ENCODE measurements around the gene HOXB6. TPM values are rescaled to one million over a fixed set of nuclear protein-coding genes. Genes with fewer than 3 reads are reported as not detected.

Gene HOXB6
- total and polyA plus RNA-seq, 7 experiments from 2014 or later = 0.34 TPM; not detected in 6

DNA sequence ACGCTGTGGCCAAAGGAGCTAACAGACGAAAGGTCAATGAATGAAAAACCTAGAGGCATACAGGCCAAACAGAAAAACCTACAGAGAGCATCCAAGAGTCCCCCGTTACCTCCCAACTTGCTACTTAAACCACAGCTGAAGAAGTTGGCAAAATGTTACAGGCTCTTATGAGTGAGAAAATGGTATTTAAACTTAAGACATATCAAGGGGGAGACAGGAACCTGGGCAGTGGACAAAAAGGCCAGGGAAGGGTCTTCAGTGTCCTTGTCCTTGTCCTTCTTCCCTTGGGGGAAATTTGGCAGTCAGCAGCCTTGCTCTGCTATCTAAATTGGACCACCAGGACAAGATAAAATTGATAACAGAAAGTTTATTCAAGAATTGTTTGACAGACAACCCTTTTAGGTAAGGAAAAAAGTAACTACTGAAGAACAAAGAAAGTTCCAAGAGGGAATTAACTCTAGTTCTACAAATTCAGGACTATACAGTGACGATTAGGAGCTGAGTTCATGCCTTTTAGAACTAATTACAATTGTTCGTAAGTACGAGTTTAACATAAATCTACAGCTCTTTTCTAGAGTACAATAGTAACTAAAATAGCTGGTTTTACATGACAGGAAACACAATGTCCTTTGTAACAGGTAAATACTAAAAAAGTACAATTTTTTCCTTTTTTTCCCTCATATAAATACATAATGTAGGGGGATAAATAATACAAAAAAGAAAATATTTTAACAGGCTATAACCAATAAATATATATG lies 56.1 kb downstream of the HOXB6 start:
- Mint-ChIP-seq H3K9me3 (no peaks in the 10 kb centered on the region), H3K36me3 (peaks cover 0 to 13% (median 4%) of the 10 kb centered on the region in 5 donors), H3K27ac (peak overlapping the region; percentile 87 to 100 (median 95)), H3K4me1 (peaks cover 6 to 50% (median 48%) of the 10 kb centered on the region in 7 donors), H3K4me3 (peak overlapping the region in 9 of 10 donors; percentile 71 to 100 (median 94)), H3K27me3 (peaks cover 0 to 18% (median 6%) of the 10 kb centered on the region in 5 donors)
- peak in 1 of 9 donors; percentile 41 for DNase-seq
- Histone ChIP-seq H3K27ac (ENCODE audit: low read depth, low read length) (peak overlapping the region; percentile 90), H3K4me3 (ENCODE audit: low read length) (peak overlapping the region; percentile 19), H3K4me1 (ENCODE audit: control insufficient read depth in 2 of 2, insufficient read depth in 2 of 2, low read length in 2 of 2) (peaks cover 0 to 29% of the 10 kb centered on the region in 2 donors), H3K9me3 (ENCODE audit: control insufficient read depth in 2 of 3, low read length in 3 of 3) (no peaks in the 10 kb centered on the region), H3K27me3 (ENCODE audit: control insufficient read depth in 2 of 2, insufficient read depth in 2 of 2, low read length in 2 of 2) (no peaks in the 10 kb centered on the region), H3K36me3 (ENCODE audit: control insufficient read depth in 2 of 3, insufficient read depth in 3 of 3, low read length in 3 of 3) (no peaks in the 10 kb centered on the region)
- intact Hi-C loops (cut with micrococcal nuclease) = loop anchor here in 1 of 2 donors (10.0 kb wide), 1 partner anchor 346 kb away; the partner anchor contains the start of gene ATP5MC1
- CTCF ChIA-PET = interaction anchor here (0.7 to 1.2 kb wide), 2 partner anchors 44 to 56 kb away, joined by 3 to 4 read pairs; partner anchors contain the start of gene HOXB5
- ATAC-seq = peak; percentile 16
- POLR2A ChIA-PET = interaction anchor here (0.6 to 4.3 kb wide), 8 partner anchors 8 to 717 kb away, joined by 3 to 24 read pairs (median 4); partner anchors contain the start of genes HOXB5, LRRC46 and MRPL10

- Histone ChIP-seq H3K27ac (ENCODE audit: low read depth, low read length) (peak overlapping the region; percentile 90), H3K36me3 (ENCODE audit: control insufficient read depth in 2 of 3, insufficient read depth in 3 of 3, low read length in 3 of 3) (peaks cover 0 to 5% (median 0%) of the 10 kb centered on the region in 3 experiments), H3K27me3 (ENCODE audit: control insufficient read depth in 2 of 2, insufficient read depth in 2 of 2, low read length in 2 of 2) (no peaks in the 10 kb centered on the region), H3K4me1 (ENCODE audit: control insufficient read depth in 2 of 2, insufficient read depth in 2 of 2, low read length in 2 of 2) (peaks cover 0 to 29% of the 10 kb centered on the region in 2 donors), H3K9me3 (ENCODE audit: control insufficient read depth in 2 of 3, low read length in 3 of 3) (no peaks in the 10 kb centered on the region), H3K4me3 (ENCODE audit: low read length) (peak overlapping the region; percentile 31)
- DNase-seq = peak in 7 of 9 donors; percentile 39 to 65 (median 50)
- Mint-ChIP-seq H3K4me3 (peak overlapping the region in 9 of 10 donors; percentile 71 to 100 (median 94)), H3K27ac (peak overlapping the region; percentile 87 to 100 (median 95)), H3K36me3 (peaks cover 0 to 16% (median 4%) of the 10 kb centered on the region in 5 donors), H3K27me3 (peaks cover 0 to 14% (median 6%) of the 10 kb centered on the region in 5 donors), H3K4me1 (peaks cover 7 to 51% (median 48%) of the 10 kb centered on the region in 7 donors), H3K9me3 (no peaks in the 10 kb centered on the region)
- CTCF ChIA-PET = interaction anchor here (1.0 to 1.8 kb wide), 3 partner anchors 10 to 56 kb away, joined by 3 to 7 read pairs (median 3); no protein-coding TSS in a partner anchor
- POLR2A ChIA-PET = interaction anchor here (0.6 to 4.3 kb wide), 8 partner anchors 8 to 241 kb away, joined by 3 to 24 read pairs (median 4); partner anchors contain the start of gene HOXB5
- peak; percentile 23 for ATAC-seq
- intact Hi-C loops (cut with micrococcal nuclease) = loop anchor here in 1 of 2 donors (10.0 kb wide), 1 partner anchor 347 kb away; the partner anchor contains the start of gene ATP5MC1
Observed at GRCh38 chr17:48547808-48548522, 56.8 kb downstream of the HOXB6 start.

DNA sequence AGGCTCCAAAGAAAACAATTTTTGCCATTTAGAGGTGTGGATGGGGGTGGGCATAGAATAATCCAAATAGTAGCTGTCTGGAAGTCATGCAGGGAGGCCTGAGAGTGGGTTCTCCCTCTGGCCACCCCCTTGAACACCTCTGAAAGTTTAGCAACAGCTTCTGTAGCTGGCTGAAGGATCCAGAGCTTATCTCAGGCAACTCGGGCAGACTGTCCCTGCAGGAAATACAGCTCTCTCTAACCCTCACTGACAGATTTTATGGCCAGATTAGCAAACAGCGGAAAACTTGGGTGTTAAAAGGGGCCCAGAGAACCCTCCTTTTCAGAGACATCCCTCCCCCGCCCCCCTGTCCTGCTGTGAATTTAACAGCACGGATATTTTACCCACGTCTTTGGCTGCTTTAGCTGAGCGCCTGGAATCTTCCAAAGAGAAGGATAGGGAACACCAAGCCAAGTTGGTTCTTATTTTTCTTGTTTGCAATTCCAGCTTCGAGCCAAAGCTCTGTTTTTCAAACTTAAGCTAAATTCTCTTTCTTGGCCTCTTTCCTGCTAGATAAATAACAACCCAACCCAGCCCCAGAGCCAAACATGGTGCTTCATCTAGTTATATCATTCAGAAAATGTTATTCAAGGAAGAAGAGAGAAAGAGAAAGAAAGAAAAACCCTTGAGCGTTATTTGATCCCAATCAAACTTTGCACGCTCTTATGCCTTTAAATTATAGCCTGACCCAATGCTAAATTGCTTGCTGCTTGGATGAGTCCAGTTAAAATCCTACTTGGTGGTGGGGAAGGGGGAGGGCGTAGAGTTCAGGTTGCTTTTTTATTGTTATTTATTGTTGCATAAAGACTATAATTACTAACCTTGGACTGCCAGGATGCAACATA lies 57.6 kb downstream of the HOXB6 start:
- Histone ChIP-seq H3K4me1 (ENCODE audit: control insufficient read depth in 2 of 2, insufficient read depth in 2 of 2, low read length in 2 of 2) (peaks cover 0 to 29% of the 10 kb centered on the region in 2 donors), H3K27ac (ENCODE audit: low read depth, low read length) (peak overlapping the region; percentile 90), H3K9me3 (ENCODE audit: control insufficient read depth in 2 of 3, low read length in 3 of 3) (no peaks in the 10 kb centered on the region), H3K36me3 (ENCODE audit: control insufficient read depth in 2 of 3, insufficient read depth in 3 of 3, low read length in 3 of 3) (peaks cover 0 to 5% (median 0%) of the 10 kb centered on the region in 3 experiments), H3K4me3 (ENCODE audit: low read length) (peak overlapping the region; percentile 31), H3K27me3 (ENCODE audit: control insufficient read depth in 2 of 2, insufficient read depth in 2 of 2, low read length in 2 of 2) (no peaks in the 10 kb centered on the region)
- intact Hi-C loops (cut with micrococcal nuclease) = loop anchor here in 1 of 2 donors (10.0 kb wide), 1 partner anchor 348 kb away; the partner anchor contains the start of gene ATP5MC1
- Mint-ChIP-seq H3K27me3 (peaks cover 0 to 18% (median 10%) of the 10 kb centered on the region in 5 donors), H3K9me3 (no peaks in the 10 kb centered on the region), H3K4me3 (peak overlapping the region in 9 of 10 donors; percentile 71 to 100 (median 94)), H3K36me3 (peaks cover 0 to 19% (median 8%) of the 10 kb centered on the region in 5 donors), H3K27ac (peak overlapping the region; percentile 87 to 100 (median 95)), H3K4me1 (peaks cover 15 to 56% (median 48%) of the 10 kb centered on the region in 7 donors)
- DNase-seq (peak in 1 of 9 donors; percentile 11), ATAC-seq (no peak)
- ChIA-PET CTCF (interaction anchor here (0.6 to 1.8 kb wide), 4 partner anchors 9 to 85 kb away, joined by 3 to 7 read pairs (median 4); no protein-coding TSS in a partner anchor), POLR2A (interaction anchor here (0.5 to 4.3 kb wide), 7 partner anchors 8 to 1603 kb away, joined by 3 to 24 read pairs (median 3); partner anchors contain the start of gene PPP1R9B)

DNA sequence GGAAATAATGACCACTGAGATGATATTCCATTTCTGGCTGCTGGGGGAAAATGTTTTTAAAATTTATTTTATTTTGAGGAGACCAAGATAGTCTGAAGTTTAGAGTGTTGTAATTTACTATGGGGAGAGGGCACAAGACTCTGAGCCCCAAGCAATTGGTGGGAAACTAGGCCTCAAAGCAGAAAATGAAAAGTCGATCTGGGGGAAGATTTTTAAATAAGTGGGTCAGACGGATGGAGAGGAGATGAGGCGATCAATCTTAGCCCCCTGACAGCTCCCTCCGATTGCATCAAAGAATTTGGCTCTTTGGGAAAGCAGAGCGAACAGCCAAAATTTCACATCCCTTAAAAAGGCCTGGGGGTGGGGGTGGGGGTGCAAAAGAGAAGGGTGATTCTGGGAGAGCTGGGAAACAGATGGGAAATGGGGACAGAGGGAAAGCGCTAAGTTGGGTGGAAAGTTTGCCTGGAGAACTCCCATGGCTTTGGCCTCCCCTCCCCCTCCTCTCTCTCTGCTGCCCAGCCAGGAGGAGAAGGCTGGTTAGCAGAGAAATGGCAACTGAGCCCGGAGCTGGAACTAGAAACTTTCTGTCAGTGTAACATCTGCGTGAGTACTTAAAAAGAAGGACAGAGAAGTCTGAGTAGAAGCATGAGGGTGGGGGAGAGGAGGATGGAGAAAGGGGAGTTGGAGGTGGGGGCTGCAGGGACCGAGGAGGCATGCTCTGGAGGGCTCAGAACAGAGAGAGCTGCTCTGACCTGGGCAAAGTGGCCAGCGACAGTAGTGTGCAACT lies 58.5 kb downstream of the HOXB6 start:
- no peak for DNase-seq
- peak overlapping the region; percentile 87 to 100 (median 95) for H3K27ac Mint-ChIP-seq
- no peak for ATAC-seq
- no peaks in the 10 kb centered on the region for H3K9me3 Mint-ChIP-seq
- H3K36me3 Mint-ChIP-seq = peaks cover 0 to 21% (median 8%) of the 10 kb centered on the region in 5 donors
- ChIA-PET CTCF (interaction anchor here (0.6 to 1.8 kb wide), 3 partner anchors 8 to 54 kb away, joined by 3 to 7 read pairs (median 4); no protein-coding TSS in a partner anchor), POLR2A (interaction anchor here (0.7 to 4.3 kb wide), 7 partner anchors 11 to 92 kb away, joined by 3 to 24 read pairs (median 3); no protein-coding TSS in a partner anchor)
- peaks cover 0 to 22% (median 10%) of the 10 kb centered on the region in 5 donors for H3K27me3 Mint-ChIP-seq
- H3K36me3 ChIP-seq (ENCODE audit: control insufficient read depth in 2 of 3, insufficient read depth in 3 of 3, low read length in 3 of 3) = peaks cover 0 to 5% (median 0%) of the 10 kb centered on the region in 3 experiments
- peak overlapping the region; percentile 31 for H3K4me3 ChIP-seq (ENCODE audit: low read length)
- peaks cover 0 to 29% of the 10 kb centered on the region in 2 donors for H3K4me1 ChIP-seq (ENCODE audit: control insufficient read depth in 2 of 2, insufficient read depth in 2 of 2, low read length in 2 of 2)
- H3K27ac ChIP-seq (ENCODE audit: low read depth, low read length) = peak overlapping the region; percentile 90
- no peaks in the 10 kb centered on the region for H3K27me3 ChIP-seq (ENCODE audit: control insufficient read depth in 2 of 2, insufficient read depth in 2 of 2, low read length in 2 of 2)
- peak overlapping the region; percentile 15 to 100 (median 94) for H3K4me3 Mint-ChIP-seq
- intact Hi-C loops (cut with micrococcal nuclease) = loop anchor here in 1 of 2 donors (10.0 kb wide), 1 partner anchor 348 kb away; the partner anchor contains the start of gene ATP5MC1
- H3K9me3 ChIP-seq (ENCODE audit: control insufficient read depth in 2 of 3, low read length in 3 of 3) = no peaks in the 10 kb centered on the region
- peaks cover 20 to 62% (median 49%) of the 10 kb centered on the region in 7 donors for H3K4me1 Mint-ChIP-seq
